Breast epithelium (tissue), 4 donors: ENCODE data around the gene BPGM. TPM values are rescaled to one million over a fixed set of nuclear protein-coding genes. Genes with fewer than 3 reads are reported as not detected.

Source experiments
- DNase-seq, 2 donors: peaks; one replicate each; pipeline ENCODE4 v3.0.0-alpha.2; 2019; ENCODE audit warnings: low spot score in 2 of 2
- H3K27ac ChIP-seq, 2 donors: fragments of 200-600 bp; sonication (generic) in 1 of 2; one replicate each; pipeline ENCODE4 v1.5.1; 2016 to 2019; ENCODE audit warnings: mild to moderate bottlenecking in 1 of 2
- H3K27me3 ChIP-seq, 2 donors: fragments of 200-600 bp; sonication (generic) in 1 of 2; one replicate each; pipeline versions ENCODE4 v1.5.1 to v1.6.0; 2017 to 2019; ENCODE audit warnings: control low read depth in 1 of 2, mild to moderate bottlenecking in 1 of 2
- H3K36me3 ChIP-seq: fragments of 200-600 bp; one replicate; pipeline ENCODE4 v1.5.1; 2019
- H3K4me1 ChIP-seq, 2 donors: fragments of 200-600 bp; sonication (generic); one replicate each; pipeline ENCODE4 v1.5.1; 2016 to 2019; ENCODE audit warnings: control low read depth in 1 of 2
- H3K4me3 ChIP-seq, 3 donors: fragments of 200-600 bp; sonication (generic); 1 replicate in 2 of 3; 2 replicates in 1 of 3; pipeline ENCODE4 v1.5.1; 2016 to 2019; ENCODE audit warnings: mild to moderate bottlenecking in 3 of 3, moderate library complexity in 2 of 3
- H3K9me3 ChIP-seq, 2 donors: fragments of 200-600 bp; sonication (generic) in 1 of 2; one replicate each; pipeline ENCODE4 v1.5.1; 2016 to 2019; ENCODE audit warnings: control low read depth in 1 of 2
- CTCF ChIP-seq, 3 donors: fragments of 450-650 bp; IDR thresholded peaks; one replicate each; pipeline ENCODE4 v1.5.1; 2016 to 2017; ENCODE audit warnings: antibody characterized with exemption in 3 of 3, mild to moderate bottlenecking in 3 of 3, moderate library complexity in 3 of 3
- POLR2A ChIP-seq: fragments of 450-650 bp; IDR thresholded peaks from one replicate; pipeline ENCODE4 v1.6.1; 2016; ENCODE audit warnings: antibody characterized with exemption, mild to moderate bottlenecking, moderate library complexity
- POLR2AphosphoS5 ChIP-seq, 3 donors: sonication (generic); formaldehyde crosslinking; IDR thresholded peaks; one replicate each; pipeline ENCODE4 v1.6.1; 2017; ENCODE audit warnings: antibody characterized with exemption in 3 of 3
- intact Hi-C: fragments of 100-400 bp; cut with DNase I; formaldehyde crosslinking; loops from one replicate; pipeline ENCODE4 v1.15.1; 2023; ENCODE audit warnings: low total_unique reads
- total RNA-seq, 3 donors: library from RNA; depleted of rRNA; stranded (reverse); fragments of >200 nt; gene quantifications; one replicate each; pipeline ENCODE4 v1.1.0, GENCODE V29; 2016

The BPGM gene
- total RNA-seq, 3 donors from 2014 or later = 12.3 to 18.7 (median 16.4) TPM

GRCh38 chr7:134667899-134668298 is 21.2 kb downstream of the BPGM start:
- no peaks in the 10 kb centered on the region for H3K4me1 ChIP-seq
- no peak for DNase-seq
- TF ChIP-seq CTCF (IDR thresholded peaks at IDR 0.05) (no peak), POLR2AphosphoS5 (IDR thresholded peaks at IDR 0.05) (no peak), POLR2A (no peak)
- intact Hi-C loops = no loop called here
- H3K4me3 ChIP-seq = no peak overlapping the region
- H3K36me3 ChIP-seq = no peaks in the 10 kb centered on the region
- no peaks in the 10 kb centered on the region for H3K27me3 ChIP-seq
- no peaks in the 10 kb centered on the region for H3K9me3 ChIP-seq
- no peak overlapping the region for H3K27ac ChIP-seq

- Histone ChIP-seq H3K9me3 (no peaks in the 10 kb centered on the region), H3K4me3 (no peak overlapping the region), H3K27ac (no peak overlapping the region), H3K27me3 (no peaks in the 10 kb centered on the region), H3K36me3 (no peaks in the 10 kb centered on the region), H3K4me1 (no peaks in the 10 kb centered on the region)
- intact Hi-C loops = no loop called here
- no peak for DNase-seq
- TF ChIP-seq CTCF (IDR thresholded peaks at IDR 0.05) (no peak), POLR2A (no peak), POLR2AphosphoS5 (IDR thresholded peaks at IDR 0.05) (no peak)
Observed at GRCh38 chr7:134669388-134669787, 22.7 kb downstream of the BPGM start.

GRCh38 chr7:134669845-134670373 is 23.3 kb downstream of the BPGM start:
- no peaks in the 10 kb centered on the region for H3K4me1 ChIP-seq
- H3K4me3 ChIP-seq = no peak overlapping the region
- H3K27me3 ChIP-seq = no peaks in the 10 kb centered on the region
- intact Hi-C loops = no loop called here
- H3K36me3 ChIP-seq = no peaks in the 10 kb centered on the region
- TF ChIP-seq POLR2AphosphoS5 (IDR thresholded peaks at IDR 0.05) = no peak
- no peak for TF ChIP-seq CTCF (IDR thresholded peaks at IDR 0.05)
- TF ChIP-seq POLR2A = no peak
- no peak overlapping the region for H3K27ac ChIP-seq
- peak in 1 of 2 donors; percentile 46 for DNase-seq
- H3K9me3 ChIP-seq = no peaks in the 10 kb centered on the region

- Histone ChIP-seq H3K36me3 (no peaks in the 10 kb centered on the region), H3K4me1 (no peaks in the 10 kb centered on the region), H3K4me3 (no peak overlapping the region), H3K27ac (no peak overlapping the region), H3K9me3 (no peaks in the 10 kb centered on the region), H3K27me3 (no peaks in the 10 kb centered on the region)
- no peak for DNase-seq
- intact Hi-C loops = no loop called here
- TF ChIP-seq POLR2AphosphoS5 (IDR thresholded peaks at IDR 0.05) (no peak), POLR2A (no peak), CTCF (IDR thresholded peaks at IDR 0.05) (no peak)
Observed at GRCh38 chr7:134671609-134672008, 25.0 kb downstream of the BPGM start.

GRCh38 chr7:134674424-134674823 is 27.8 kb downstream of the BPGM start:
- Histone ChIP-seq H3K4me3 (no peak overlapping the region), H3K9me3 (no peaks in the 10 kb centered on the region), H3K4me1 (no peaks in the 10 kb centered on the region), H3K27ac (no peak overlapping the region), H3K36me3 (no peaks in the 10 kb centered on the region), H3K27me3 (no peaks in the 10 kb centered on the region)
- intact Hi-C loops = no loop called here
- no peak for DNase-seq
- no peak for TF ChIP-seq POLR2A
- TF ChIP-seq POLR2AphosphoS5 (IDR thresholded peaks at IDR 0.05) = no peak
- no peak for TF ChIP-seq CTCF (IDR thresholded peaks at IDR 0.05)
